HepG2 (cell line): ENCODE data around the gene ABHD11. TPM values are rescaled to one million over a fixed set of nuclear protein-coding genes. Genes with fewer than 3 reads are reported as not detected.

Experiments used
- AGO2 ChIP-seq: fragments of 200-400 bp; formaldehyde crosslinking; optimal IDR thresholded peaks from 2 replicates; pipeline ENCODE3; 2017; ENCODE audit warnings: mild to moderate bottlenecking, low read depth, low read length, moderate library complexity
- BHLHE40 ChIP-seq: IDR thresholded peaks from 2 replicates; pipeline ENCODE4 v1.6.1; 2011; ENCODE audit warnings: low read length, improper control_type of control experiment
- KAT8 ChIP-seq: IDR thresholded peaks from 2 replicates; pipeline ENCODE4 v1.6.1; 2016; ENCODE audit warnings: missing genetic modification reagents, missing compliant biosample characterization
- KIAA2018 ChIP-seq: sonication (generic); formaldehyde crosslinking; IDR thresholded peaks from 2 replicates; pipeline ENCODE4 v1.5.0; 2020; ENCODE audit warnings: mild to moderate bottlenecking, missing genetic modification reagents, borderline replicate concordance
- KLF9 ChIP-seq: IDR thresholded peaks from 2 replicates; pipeline ENCODE4 v1.6.1; 2016; ENCODE audit warnings: low read depth
- PHF5A ChIP-seq: IDR thresholded peaks from one replicate; pipeline ENCODE4 v1.6.1; 2018; ENCODE audit warnings: low read depth, missing genetic modification reagents; ENCODE audit not compliant: unreplicated experiment
- RCOR2 ChIP-seq: IDR thresholded peaks from 2 replicates; pipeline ENCODE4 v1.6.1; 2016; ENCODE audit warnings: missing biosample characterization, missing genetic modification reagents
- TBL1XR1 ChIP-seq: fragments of 150-350 bp; IDR thresholded peaks from 2 replicates; pipeline ENCODE4 v1.6.1; 2014; ENCODE audit warnings: borderline replicate concordance, low read length; ENCODE audit not compliant: partially characterized antibody
- TCF7 ChIP-seq: sonication (generic); IDR thresholded peaks from 2 replicates; pipeline ENCODE4 v1.6.1; 2016; ENCODE audit warnings: antibody characterized with exemption, low read depth
- TEAD3 ChIP-seq: optimal IDR thresholded peaks from 2 replicates; pipeline ENCODE3; 2016; ENCODE audit warnings: borderline replicate concordance
- ZBTB20 ChIP-seq: sonication (generic); formaldehyde crosslinking; IDR thresholded peaks from 2 replicates; pipeline ENCODE4 v1.8.1; 2023; ENCODE audit warnings: missing genetic modification reagents, low read depth, mild to moderate bottlenecking, borderline replicate concordance
- polyA plus RNA-seq, 8 experiments: library from polyadenylated mRNA; depleted of rRNA in 3 of 8; stranded (reverse) in 7 of 8; unstranded in 1 of 8; fragments of >200 nt; fragmentation: Illumina TruSeq in 4 of 8; extraction: Trizol in 4 of 8; gene quantifications; 2 replicates each; pipeline versions ENCODE4 v1.2.1 to v1.2.3, GENCODE V29; 2011 to 2016; ENCODE audit warnings: low read depth in 4 of 8, missing spikeins in 1 of 8, mixed read lengths in 1 of 8; ENCODE audit not compliant: insufficient read depth in 1 of 8
- total RNA-seq, 5 experiments: library from RNA; depleted of rRNA; stranded (reverse); fragments of >200 nt; fragmentation: Illumina TruSeq; extraction: Trizol; gene quantifications; 2 replicates each; pipeline ENCODE4 v1.2.3, GENCODE V29; 2016; ENCODE audit warnings: low read depth in 1 of 5
- TF ChIP-seq, protein P1 (sequence below): sonication (generic); formaldehyde crosslinking; IDR thresholded peaks from 2 replicates; pipeline ENCODE4 v1.4.0; 2020; ENCODE audit warnings: mild to moderate bottlenecking, missing genetic modification reagents
- TF ChIP-seq, protein P2 (sequence below): sonication (generic); formaldehyde crosslinking; conservative IDR thresholded peaks from 2 replicates; pipeline ENCODE4 v1.8.0; 2022; ENCODE audit warnings: mild to moderate bottlenecking, moderate library complexity, missing genetic modification reagents

ABHD11 gene
- total and polyA plus RNA-seq, 2 of the 13 experiments (the other 11 are each of a cell fraction or from before 2014, with no cell fraction given), result 7.0 to 8.1 TPM

DNA sequence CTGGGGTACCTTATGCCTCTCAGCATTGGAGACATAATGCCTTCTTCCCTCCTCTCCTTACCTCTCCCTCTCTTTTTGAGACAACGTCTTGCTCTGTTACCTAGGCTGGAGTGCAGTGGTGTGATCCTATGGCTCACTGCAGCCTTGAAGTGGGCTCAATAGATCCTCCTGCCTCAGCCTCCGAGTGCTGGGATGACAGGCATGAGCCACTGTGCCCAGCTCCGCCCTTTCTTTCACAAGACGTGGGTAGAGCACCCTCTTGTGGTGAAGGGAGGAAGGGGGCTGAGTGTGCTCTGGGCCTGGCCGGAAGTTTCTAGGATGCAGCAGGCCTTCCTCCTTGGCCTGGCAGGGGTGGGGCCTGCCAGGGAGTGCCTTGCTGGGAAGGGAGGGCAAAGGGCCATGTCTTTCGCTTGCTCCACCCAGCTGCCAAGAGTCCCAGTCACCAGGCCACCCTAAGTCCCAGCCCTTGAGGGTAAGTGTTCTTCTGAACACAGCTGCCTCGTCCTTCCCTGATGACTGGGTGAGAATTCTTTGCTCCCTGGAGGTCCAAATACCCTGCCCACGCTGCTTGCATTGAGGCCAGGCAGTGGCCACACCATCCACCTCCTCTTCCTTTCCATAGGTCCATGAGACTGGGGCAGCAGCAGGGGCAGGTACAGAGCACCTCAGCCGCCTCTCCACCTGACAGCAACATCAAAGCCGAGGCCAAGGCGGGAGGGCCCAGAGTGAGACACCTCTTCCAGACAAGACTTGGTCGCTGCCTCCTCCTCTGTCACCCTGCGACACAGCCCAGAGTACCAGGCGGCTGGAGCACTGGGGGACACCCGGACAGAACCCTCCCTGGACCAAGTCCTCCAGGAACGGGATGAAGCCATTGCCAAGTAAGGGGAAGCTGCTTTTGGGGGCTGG, 3.7 kb downstream of the ABHD11 start (continued):
- TF ChIP-seq, protein P1, sequence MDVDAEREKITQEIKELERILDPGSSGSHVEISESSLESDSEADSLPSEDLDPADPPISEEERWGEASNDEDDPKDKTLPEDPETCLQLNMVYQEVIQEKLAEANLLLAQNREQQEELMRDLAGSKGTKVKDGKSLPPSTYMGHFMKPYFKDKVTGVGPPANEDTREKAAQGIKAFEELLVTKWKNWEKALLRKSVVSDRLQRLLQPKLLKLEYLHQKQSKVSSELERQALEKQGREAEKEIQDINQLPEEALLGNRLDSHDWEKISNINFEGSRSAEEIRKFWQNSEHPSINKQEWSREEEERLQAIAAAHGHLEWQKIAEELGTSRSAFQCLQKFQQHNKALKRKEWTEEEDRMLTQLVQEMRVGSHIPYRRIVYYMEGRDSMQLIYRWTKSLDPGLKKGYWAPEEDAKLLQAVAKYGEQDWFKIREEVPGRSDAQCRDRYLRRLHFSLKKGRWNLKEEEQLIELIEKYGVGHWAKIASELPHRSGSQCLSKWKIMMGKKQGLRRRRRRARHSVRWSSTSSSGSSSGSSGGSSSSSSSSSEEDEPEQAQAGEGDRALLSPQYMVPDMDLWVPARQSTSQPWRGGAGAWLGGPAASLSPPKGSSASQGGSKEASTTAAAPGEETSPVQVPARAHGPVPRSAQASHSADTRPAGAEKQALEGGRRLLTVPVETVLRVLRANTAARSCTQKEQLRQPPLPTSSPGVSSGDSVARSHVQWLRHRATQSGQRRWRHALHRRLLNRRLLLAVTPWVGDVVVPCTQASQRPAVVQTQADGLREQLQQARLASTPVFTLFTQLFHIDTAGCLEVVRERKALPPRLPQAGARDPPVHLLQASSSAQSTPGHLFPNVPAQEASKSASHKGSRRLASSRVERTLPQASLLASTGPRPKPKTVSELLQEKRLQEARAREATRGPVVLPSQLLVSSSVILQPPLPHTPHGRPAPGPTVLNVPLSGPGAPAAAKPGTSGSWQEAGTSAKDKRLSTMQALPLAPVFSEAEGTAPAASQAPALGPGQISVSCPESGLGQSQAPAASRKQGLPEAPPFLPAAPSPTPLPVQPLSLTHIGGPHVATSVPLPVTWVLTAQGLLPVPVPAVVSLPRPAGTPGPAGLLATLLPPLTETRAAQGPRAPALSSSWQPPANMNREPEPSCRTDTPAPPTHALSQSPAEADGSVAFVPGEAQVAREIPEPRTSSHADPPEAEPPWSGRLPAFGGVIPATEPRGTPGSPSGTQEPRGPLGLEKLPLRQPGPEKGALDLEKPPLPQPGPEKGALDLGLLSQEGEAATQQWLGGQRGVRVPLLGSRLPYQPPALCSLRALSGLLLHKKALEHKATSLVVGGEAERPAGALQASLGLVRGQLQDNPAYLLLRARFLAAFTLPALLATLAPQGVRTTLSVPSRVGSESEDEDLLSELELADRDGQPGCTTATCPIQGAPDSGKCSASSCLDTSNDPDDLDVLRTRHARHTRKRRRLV, result no peak
- TF ChIP-seq, protein P2, sequence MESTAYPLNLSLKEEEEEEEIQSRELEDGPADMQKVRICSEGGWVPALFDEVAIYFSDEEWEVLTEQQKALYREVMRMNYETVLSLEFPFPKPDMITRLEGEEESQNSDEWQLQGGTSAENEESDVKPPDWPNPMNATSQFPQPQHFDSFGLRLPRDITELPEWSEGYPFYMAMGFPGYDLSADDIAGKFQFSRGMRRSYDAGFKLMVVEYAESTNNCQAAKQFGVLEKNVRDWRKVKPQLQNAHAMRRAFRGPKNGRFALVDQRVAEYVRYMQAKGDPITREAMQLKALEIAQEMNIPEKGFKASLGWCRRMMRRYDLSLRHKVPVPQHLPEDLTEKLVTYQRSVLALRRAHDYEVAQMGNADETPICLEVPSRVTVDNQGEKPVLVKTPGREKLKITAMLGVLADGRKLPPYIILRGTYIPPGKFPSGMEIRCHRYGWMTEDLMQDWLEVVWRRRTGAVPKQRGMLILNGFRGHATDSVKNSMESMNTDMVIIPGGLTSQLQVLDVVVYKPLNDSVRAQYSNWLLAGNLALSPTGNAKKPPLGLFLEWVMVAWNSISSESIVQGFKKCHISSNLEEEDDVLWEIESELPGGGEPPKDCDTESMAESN (CRISPR knock-in tag), result 0 out of 2 replicates have a peak, but pooled peaks have one; percentile 34
- TF ChIP-seq KAT8 (CRISPR knock-in tag) (peak; percentile 64; the same call in 1 of the 2 replicates), TCF7 (no peak), RCOR2 (peak; percentile 57; the same call in 1 of the 2 replicates), AGO2 (peak; percentile 43), TBL1XR1 (no peak), KLF9 (CRISPR knock-in tag) (no peak), BHLHE40 (peak; percentile 42; the same call in 1 of the 2 replicates), ZBTB20 (CRISPR knock-in tag) (no peak), PHF5A (CRISPR knock-in tag) (peak; percentile 78), TEAD3 (peak; percentile 59), KIAA2018 (CRISPR knock-in tag) (no peak)
